NB4 (cell line): ENCODE results near the gene STK39.
"Not testable (repeated sequence)": the region's sequence is repeated elsewhere in the genome, so short reads cannot be mapped to it uniquely, and the experiment has no call there.

Experiments
- CTCF ChIP-seq: IDR thresholded peaks from one replicate; pipeline ENCODE4 v1.5.1; 2012; ENCODE audit warnings: low read depth, low read length
- MAX ChIP-seq: IDR thresholded peaks from 2 replicates; pipeline ENCODE4 v1.6.1; 2011; ENCODE audit warnings: low read depth, low read length
- MYC ChIP-seq: IDR thresholded peaks from 2 replicates; pipeline ENCODE4 v1.6.1; 2011; ENCODE audit warnings: low read depth, low read length
- POLR2A ChIP-seq: IDR thresholded peaks from 2 replicates; pipeline ENCODE4 v1.6.1; 2011; ENCODE audit warnings: mild to moderate bottlenecking; ENCODE audit not compliant: insufficient read length; ENCODE audit errors: extremely low read depth

GRCh38 chr2:168042127-168042824 is 205.1 kb downstream of the STK39 start:
- TF ChIP-seq MYC, CTCF, MAX, POLR2A: not testable (repeated sequence)
